WTC11 (cell line): ENCODE data around the gene EMX1. TPM values are rescaled to one million over a fixed set of nuclear protein-coding genes. Genes with fewer than 3 reads are reported as not detected.

Source experiments
- ATAC-seq: fragments of 200-7000 bp; cut with Tn5 transposase; 2 replicates; pipeline ENCODE4 v1.10.0; 2021; ENCODE audit warnings: mild to moderate bottlenecking, moderate library complexity
- CTCF ChIA-PET: fragments of 300-600 bp; sonication (Branson Sonifier 250); formaldehyde crosslinking; loops from one replicate; lab custom pipeline; 2021; ENCODE audit warnings: antibody characterized with exemption; lab: Charles Lee
- POLR2A ChIA-PET: fragments of 350-600 bp; sonication (Branson Sonifier 250); formaldehyde crosslinking; loops from one replicate; lab custom pipeline; 2021; ENCODE audit warnings: antibody characterized with exemption; lab: Charles Lee
- DNase-seq: peaks from one replicate; pipeline ENCODE4 v3.0.0; 2021; ENCODE audit warnings: low spot score
- H3K27ac Mint-ChIP-seq: 2 replicates; pipeline ENCODE4 v1.8.0; 2021; ENCODE audit warnings: mixed read lengths
- H3K27me3 Mint-ChIP-seq: 2 replicates; pipeline ENCODE4 v1.8.0; 2021; ENCODE audit warnings: low read depth, mild to moderate bottlenecking, moderate library complexity, mixed read lengths
- H3K36me3 Mint-ChIP-seq: 2 replicates; pipeline ENCODE4 v1.8.0; 2021; ENCODE audit warnings: mixed read lengths
- H3K4me1 Mint-ChIP-seq: 2 replicates; pipeline ENCODE4 v1.8.0; 2022; ENCODE audit warnings: mixed read lengths
- H3K4me3 Mint-ChIP-seq: 2 replicates; pipeline ENCODE4 v1.8.0; 2021; ENCODE audit warnings: mild to moderate bottlenecking, moderate library complexity, mixed read lengths
- H3K9me3 Mint-ChIP-seq: 2 replicates; pipeline ENCODE4 v1.8.0; 2021; ENCODE audit warnings: mixed read lengths
- ATF1 ChIP-seq: sonication (generic); formaldehyde crosslinking; IDR thresholded peaks from 2 replicates; pipeline ENCODE4 v1.8.1; 2023; ENCODE audit warnings: mild to moderate bottlenecking, moderate library complexity, missing genetic modification reagents
- FOXK1 ChIP-seq: sonication (generic); formaldehyde crosslinking; IDR thresholded peaks from 2 replicates; pipeline ENCODE4 v1.8.0; 2022; ENCODE audit warnings: mild to moderate bottlenecking, moderate library complexity, missing genetic modification reagents
- FOXP1 ChIP-seq: sonication (generic); formaldehyde crosslinking; IDR thresholded peaks from 2 replicates; pipeline ENCODE4 v1.8.0; 2022; ENCODE audit warnings: missing genetic modification reagents, mild to moderate bottlenecking, moderate library complexity, borderline replicate concordance
- JUN ChIP-seq: sonication (generic); formaldehyde crosslinking; IDR thresholded peaks from 2 replicates; pipeline ENCODE4 v1.8.0; 2023; ENCODE audit warnings: mild to moderate bottlenecking, missing genetic modification reagents
- KAT7 ChIP-seq: sonication (generic); formaldehyde crosslinking; IDR thresholded peaks from 2 replicates; pipeline ENCODE4 v1.8.1; 2023; ENCODE audit warnings: missing genetic modification reagents, mild to moderate bottlenecking, borderline replicate concordance
- MYBL2 ChIP-seq: sonication (generic); formaldehyde crosslinking; IDR thresholded peaks from 2 replicates; pipeline ENCODE4 v1.8.1; 2023; ENCODE audit warnings: mild to moderate bottlenecking, moderate library complexity, missing genetic modification reagents
- NR3C1 ChIP-seq: sonication (generic); formaldehyde crosslinking; conservative IDR thresholded peaks from 2 replicates; pipeline ENCODE4 v1.8.1; 2023; ENCODE audit warnings: low read depth, mild to moderate bottlenecking, missing genetic modification reagents
- SMAD3 ChIP-seq: sonication (generic); formaldehyde crosslinking; IDR thresholded peaks from 2 replicates; pipeline ENCODE4 v1.8.0; 2022; ENCODE audit warnings: missing genetic modification reagents, mild to moderate bottlenecking, borderline replicate concordance
- ZNF138 ChIP-seq: sonication (generic); formaldehyde crosslinking; conservative IDR thresholded peaks from 2 replicates; pipeline ENCODE4 v1.8.1; 2022; ENCODE audit warnings: mild to moderate bottlenecking, moderate library complexity, missing genetic modification reagents
- ZNF423 ChIP-seq: fragments of 250-450 bp; sonication (Bioruptor Pico); IDR thresholded peaks from 2 replicates; pipeline ENCODE4 v2.1.2; 2022; ENCODE audit warnings: mild to moderate bottlenecking, moderate library complexity
- ZNF671 ChIP-seq: fragments of 250-450 bp; sonication (Bioruptor Pico); IDR thresholded peaks from 2 replicates; pipeline ENCODE4 v1.8.0; 2021; ENCODE audit warnings: mild to moderate bottlenecking
- total RNA-seq: library from RNA; stranded (reverse); gene quantifications from 3 replicates; pipeline ENCODE4 v1.2.3, GENCODE V29; 2021
- TF ChIP-seq, protein P1 (sequence below): sonication (generic); formaldehyde crosslinking; IDR thresholded peaks from 2 replicates; pipeline ENCODE4 v1.8.1; 2022; ENCODE audit warnings: low read depth, mild to moderate bottlenecking, moderate library complexity, missing genetic modification reagents, borderline replicate concordance
- TF ChIP-seq, protein P2 (sequence below): sonication (generic); formaldehyde crosslinking; IDR thresholded peaks from 2 replicates; pipeline ENCODE4 v1.8.1; 2023; ENCODE audit warnings: mild to moderate bottlenecking, missing genetic modification reagents, borderline replicate concordance
- TF ChIP-seq, protein P3 (sequence below): fragments of 250-450 bp; sonication (Bioruptor Pico); IDR thresholded peaks from 2 replicates; pipeline ENCODE4 v1.9.0; 2021; ENCODE audit warnings: mild to moderate bottlenecking
- TF ChIP-seq, protein P4 (sequence below): fragments of 250-450 bp; sonication (Bioruptor Pico); IDR thresholded peaks from 2 replicates; pipeline ENCODE4 v1.9.0; 2021; ENCODE audit warnings: mild to moderate bottlenecking, borderline replicate concordance
- TF ChIP-seq, protein P5 (sequence below): sonication (generic); formaldehyde crosslinking; IDR thresholded peaks from 2 replicates; pipeline ENCODE4 v1.8.0; 2023; ENCODE audit warnings: missing genetic modification reagents
- TF ChIP-seq, protein P6 (sequence below): sonication (generic); formaldehyde crosslinking; IDR thresholded peaks from 2 replicates; pipeline ENCODE4 v1.8.0; 2022; ENCODE audit warnings: mild to moderate bottlenecking, missing genetic modification reagents

EMX1 gene
- total RNA-seq, 1 experiment from 2014 or later, result 3.8 TPM

DNA sequence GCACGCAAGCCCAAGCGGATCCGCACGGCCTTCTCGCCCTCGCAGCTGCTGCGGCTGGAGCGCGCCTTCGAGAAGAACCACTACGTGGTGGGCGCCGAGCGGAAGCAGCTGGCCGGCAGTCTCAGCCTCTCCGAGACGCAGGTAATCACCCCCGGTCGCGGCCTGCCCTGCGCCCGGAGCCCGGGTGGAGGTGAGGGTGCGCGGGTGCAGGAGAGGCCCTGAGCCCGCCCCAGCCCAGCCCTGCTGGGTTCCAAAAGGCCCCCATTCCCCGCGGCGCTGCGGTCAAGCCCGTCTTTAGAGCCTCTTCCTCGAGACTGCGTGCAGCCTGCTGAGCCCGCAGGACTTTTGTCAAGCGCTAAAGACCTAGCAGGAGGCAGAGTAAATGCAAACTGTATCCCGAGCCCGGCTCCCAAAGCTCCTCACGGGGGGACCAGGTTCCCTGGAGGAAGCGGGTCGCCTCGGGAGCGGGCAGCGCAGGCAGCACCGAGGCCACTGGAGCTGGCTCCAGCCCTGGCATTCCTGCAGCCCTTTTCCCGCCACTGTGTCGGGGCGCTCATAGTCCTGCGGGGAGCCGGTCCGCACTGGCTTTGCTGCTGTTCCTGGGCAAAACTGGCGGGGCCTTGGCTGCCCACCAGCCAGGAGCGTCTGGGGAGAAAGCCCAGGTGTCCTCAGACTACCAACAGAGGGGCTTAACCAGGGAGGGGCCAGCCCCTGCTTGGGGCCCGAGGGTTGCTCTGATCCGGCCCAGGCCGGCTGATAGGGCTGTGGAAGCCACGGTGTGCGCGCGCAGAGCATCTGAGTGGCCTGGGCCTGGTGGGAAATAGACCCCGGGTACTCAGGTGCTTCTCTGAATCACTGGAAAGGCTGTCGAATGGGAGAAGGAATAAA lies 7.3 kb downstream of the EMX1 start (continued):
- TF ChIP-seq ZNF138 (CRISPR knock-in tag), result no peak
- TF ChIP-seq, protein P1, sequence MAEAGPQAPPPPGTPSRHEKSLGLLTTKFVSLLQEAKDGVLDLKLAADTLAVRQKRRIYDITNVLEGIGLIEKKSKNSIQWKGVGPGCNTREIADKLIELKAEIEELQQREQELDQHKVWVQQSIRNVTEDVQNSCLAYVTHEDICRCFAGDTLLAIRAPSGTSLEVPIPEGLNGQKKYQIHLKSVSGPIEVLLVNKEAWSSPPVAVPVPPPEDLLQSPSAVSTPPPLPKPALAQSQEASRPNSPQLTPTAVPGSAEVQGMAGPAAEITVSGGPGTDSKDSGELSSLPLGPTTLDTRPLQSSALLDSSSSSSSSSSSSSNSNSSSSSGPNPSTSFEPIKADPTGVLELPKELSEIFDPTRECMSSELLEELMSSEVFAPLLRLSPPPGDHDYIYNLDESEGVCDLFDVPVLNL (CRISPR knock-in tag), result peak; percentile 45; the same call in 1 of the 2 replicates
- 0 out of 2 replicates have a peak, but pooled peaks have one; percentile 46 for TF ChIP-seq KAT7 (CRISPR knock-in tag)
- no peak for TF ChIP-seq ZNF671 (CRISPR knock-in tag)
- TF ChIP-seq, protein P2, sequence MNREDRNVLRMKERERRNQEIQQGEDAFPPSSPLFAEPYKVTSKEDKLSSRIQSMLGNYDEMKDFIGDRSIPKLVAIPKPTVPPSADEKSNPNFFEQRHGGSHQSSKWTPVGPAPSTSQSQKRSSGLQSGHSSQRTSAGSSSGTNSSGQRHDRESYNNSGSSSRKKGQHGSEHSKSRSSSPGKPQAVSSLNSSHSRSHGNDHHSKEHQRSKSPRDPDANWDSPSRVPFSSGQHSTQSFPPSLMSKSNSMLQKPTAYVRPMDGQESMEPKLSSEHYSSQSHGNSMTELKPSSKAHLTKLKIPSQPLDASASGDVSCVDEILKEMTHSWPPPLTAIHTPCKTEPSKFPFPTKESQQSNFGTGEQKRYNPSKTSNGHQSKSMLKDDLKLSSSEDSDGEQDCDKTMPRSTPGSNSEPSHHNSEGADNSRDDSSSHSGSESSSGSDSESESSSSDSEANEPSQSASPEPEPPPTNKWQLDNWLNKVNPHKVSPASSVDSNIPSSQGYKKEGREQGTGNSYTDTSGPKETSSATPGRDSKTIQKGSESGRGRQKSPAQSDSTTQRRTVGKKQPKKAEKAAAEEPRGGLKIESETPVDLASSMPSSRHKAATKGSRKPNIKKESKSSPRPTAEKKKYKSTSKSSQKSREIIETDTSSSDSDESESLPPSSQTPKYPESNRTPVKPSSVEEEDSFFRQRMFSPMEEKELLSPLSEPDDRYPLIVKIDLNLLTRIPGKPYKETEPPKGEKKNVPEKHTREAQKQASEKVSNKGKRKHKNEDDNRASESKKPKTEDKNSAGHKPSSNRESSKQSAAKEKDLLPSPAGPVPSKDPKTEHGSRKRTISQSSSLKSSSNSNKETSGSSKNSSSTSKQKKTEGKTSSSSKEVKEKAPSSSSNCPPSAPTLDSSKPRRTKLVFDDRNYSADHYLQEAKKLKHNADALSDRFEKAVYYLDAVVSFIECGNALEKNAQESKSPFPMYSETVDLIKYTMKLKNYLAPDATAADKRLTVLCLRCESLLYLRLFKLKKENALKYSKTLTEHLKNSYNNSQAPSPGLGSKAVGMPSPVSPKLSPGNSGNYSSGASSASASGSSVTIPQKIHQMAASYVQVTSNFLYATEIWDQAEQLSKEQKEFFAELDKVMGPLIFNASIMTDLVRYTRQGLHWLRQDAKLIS, result no peak
- no peak for TF ChIP-seq ATF1 (CRISPR knock-in tag)
- peak; percentile 90; the same call in 1 of the 2 replicates for TF ChIP-seq MYBL2 (CRISPR knock-in tag)
- TF ChIP-seq, protein P3, sequence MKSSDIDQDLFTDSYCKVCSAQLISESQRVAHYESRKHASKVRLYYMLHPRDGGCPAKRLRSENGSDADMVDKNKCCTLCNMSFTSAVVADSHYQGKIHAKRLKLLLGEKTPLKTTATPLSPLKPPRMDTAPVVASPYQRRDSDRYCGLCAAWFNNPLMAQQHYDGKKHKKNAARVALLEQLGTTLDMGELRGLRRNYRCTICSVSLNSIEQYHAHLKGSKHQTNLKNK (CRISPR knock-in tag), result no peak
- 0 out of 2 replicates have a peak, but pooled peaks have one; percentile 46 for TF ChIP-seq FOXK1 (CRISPR knock-in tag)
- TF ChIP-seq, protein P4, sequence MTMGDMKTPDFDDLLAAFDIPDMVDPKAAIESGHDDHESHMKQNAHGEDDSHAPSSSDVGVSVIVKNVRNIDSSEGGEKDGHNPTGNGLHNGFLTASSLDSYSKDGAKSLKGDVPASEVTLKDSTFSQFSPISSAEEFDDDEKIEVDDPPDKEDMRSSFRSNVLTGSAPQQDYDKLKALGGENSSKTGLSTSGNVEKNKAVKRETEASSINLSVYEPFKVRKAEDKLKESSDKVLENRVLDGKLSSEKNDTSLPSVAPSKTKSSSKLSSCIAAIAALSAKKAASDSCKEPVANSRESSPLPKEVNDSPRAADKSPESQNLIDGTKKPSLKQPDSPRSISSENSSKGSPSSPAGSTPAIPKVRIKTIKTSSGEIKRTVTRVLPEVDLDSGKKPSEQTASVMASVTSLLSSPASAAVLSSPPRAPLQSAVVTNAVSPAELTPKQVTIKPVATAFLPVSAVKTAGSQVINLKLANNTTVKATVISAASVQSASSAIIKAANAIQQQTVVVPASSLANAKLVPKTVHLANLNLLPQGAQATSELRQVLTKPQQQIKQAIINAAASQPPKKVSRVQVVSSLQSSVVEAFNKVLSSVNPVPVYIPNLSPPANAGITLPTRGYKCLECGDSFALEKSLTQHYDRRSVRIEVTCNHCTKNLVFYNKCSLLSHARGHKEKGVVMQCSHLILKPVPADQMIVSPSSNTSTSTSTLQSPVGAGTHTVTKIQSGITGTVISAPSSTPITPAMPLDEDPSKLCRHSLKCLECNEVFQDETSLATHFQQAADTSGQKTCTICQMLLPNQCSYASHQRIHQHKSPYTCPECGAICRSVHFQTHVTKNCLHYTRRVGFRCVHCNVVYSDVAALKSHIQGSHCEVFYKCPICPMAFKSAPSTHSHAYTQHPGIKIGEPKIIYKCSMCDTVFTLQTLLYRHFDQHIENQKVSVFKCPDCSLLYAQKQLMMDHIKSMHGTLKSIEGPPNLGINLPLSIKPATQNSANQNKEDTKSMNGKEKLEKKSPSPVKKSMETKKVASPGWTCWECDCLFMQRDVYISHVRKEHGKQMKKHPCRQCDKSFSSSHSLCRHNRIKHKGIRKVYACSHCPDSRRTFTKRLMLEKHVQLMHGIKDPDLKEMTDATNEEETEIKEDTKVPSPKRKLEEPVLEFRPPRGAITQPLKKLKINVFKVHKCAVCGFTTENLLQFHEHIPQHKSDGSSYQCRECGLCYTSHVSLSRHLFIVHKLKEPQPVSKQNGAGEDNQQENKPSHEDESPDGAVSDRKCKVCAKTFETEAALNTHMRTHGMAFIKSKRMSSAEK (CRISPR knock-in tag), result no peak
- TF ChIP-seq FOXP1 (CRISPR knock-in tag), result no peak; the same call in 1 of the 2 replicates
- no peak for TF ChIP-seq SMAD3 (CRISPR knock-in tag)

DNA sequence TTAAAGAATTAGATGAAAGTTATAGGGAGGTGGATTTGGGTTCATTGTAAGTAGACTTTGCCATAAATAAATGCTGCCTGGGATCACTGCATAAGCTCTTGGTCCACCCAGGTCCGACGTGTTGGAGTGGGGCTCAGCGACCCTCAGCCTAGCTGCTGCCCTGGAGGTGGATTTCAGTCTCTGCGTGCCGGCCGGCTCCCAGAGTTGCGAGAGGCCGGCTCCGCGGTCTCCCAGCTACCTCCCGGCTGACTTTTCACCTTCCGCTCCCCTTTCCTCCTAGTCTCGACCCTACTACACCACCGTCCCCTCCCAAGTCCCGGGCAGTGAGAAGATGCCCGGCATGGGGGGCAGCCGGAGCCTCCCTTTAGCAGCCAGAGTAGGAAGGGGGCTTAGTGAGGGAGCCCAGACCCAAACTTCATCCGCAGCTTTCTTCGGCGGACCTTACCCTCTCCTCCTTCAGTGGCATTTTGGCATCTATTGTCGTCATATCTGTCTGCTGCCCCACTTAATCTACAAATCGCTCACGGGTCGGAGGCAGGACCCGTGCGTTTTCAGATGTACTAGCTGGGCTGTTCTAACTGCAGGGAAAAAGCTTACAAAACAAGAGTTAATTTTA lies 8.1 kb downstream of the EMX1 start:
- peak overlapping the region; percentile 72 for H3K4me3 Mint-ChIP-seq

More for the DNA sequence above, 8.1 kb downstream of the EMX1 start:
- no peaks in the 10 kb centered on the region for H3K27me3 Mint-ChIP-seq
- ChIA-PET POLR2A (interaction anchor here (1.4 to 2.1 kb wide), 3 partner anchors 8 to 48 kb away, joined by 3 to 5 read pairs (median 5); partner anchors contain the start of gene EMX1), CTCF (interaction anchor here (0.7 to 8.3 kb wide), 16 partner anchors 8 to 287 kb away, joined by 3 to 113 read pairs (median 7); partner anchors contain the start of genes EMX1 and SPR)
- DNase-seq, result peak; percentile 31
- TF ChIP-seq, protein P5, sequence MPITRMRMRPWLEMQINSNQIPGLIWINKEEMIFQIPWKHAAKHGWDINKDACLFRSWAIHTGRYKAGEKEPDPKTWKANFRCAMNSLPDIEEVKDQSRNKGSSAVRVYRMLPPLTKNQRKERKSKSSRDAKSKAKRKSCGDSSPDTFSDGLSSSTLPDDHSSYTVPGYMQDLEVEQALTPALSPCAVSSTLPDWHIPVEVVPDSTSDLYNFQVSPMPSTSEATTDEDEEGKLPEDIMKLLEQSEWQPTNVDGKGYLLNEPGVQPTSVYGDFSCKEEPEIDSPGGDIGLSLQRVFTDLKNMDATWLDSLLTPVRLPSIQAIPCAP, result no peak
- TF ChIP-seq, protein P6, sequence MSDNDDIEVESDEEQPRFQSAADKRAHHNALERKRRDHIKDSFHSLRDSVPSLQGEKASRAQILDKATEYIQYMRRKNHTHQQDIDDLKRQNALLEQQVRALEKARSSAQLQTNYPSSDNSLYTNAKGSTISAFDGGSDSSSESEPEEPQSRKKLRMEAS (CRISPR knock-in tag), result no peak
- no peak for TF ChIP-seq ZNF423
- no peak for TF ChIP-seq NR3C1
- no peak for TF ChIP-seq JUN
- TF ChIP-seq, protein P1 (CRISPR knock-in tag), result no peak
- H3K27ac Mint-ChIP-seq, result no peak overlapping the region
- H3K9me3 Mint-ChIP-seq, result no peaks in the 10 kb centered on the region
- H3K4me1 Mint-ChIP-seq, result peaks cover 24% of the 10 kb centered on the region
- ATAC-seq, result peak; percentile 11
- H3K36me3 Mint-ChIP-seq, result peaks cover 6% of the 10 kb centered on the region
